Pons (tissue), 1 donor: ENCODE measurements around the gene SH2B2.
"Not testable (repeated sequence)": the region's sequence is repeated elsewhere in the genome, so short reads cannot be mapped to it uniquely, and the experiment has no call there.

Source experiments
- DNase-seq: peaks from one replicate; pipeline ENCODE4 v3.0.0-alpha.2; 2016; ENCODE audit warnings: low spot score

Gene SH2B2

DNA sequence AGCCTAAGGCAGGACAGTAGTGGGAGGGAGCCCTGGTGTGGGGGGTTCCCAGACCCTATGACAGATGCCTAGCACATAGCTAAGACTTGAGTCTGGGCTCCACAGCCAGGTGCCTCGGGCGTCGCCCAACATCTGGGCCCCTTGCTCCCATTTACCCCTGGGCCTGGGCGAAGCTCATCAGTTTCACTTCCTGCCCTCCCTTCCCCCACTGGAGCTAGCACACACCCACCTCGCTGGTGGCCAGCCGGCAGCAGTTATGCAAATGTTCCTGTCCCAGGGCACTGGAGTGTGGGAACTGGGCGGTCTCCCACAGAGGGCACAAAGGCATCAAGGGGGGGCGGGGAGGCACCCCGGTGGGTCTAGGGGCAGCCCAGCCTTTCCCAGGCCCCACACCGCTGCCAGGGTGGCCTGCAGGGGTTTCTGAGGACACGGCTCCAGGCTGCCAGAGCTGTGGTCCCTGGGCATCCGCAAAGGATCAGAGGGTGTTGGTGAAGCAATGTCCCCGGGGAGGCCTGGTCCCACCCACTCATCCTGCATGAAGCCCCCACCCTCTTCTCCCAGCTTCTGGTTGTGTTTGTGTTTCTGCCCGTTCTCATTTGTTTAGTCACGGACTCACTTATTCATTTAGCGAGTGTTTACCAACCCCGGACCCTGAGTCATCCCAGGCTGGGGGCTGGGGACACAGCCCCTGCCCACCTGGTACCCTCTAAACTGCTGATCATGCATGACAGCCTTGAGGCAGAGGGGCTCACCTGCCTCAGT, 20.4 kb downstream of the SH2B2 start:
- DNase-seq = peak; percentile 42

DNA sequence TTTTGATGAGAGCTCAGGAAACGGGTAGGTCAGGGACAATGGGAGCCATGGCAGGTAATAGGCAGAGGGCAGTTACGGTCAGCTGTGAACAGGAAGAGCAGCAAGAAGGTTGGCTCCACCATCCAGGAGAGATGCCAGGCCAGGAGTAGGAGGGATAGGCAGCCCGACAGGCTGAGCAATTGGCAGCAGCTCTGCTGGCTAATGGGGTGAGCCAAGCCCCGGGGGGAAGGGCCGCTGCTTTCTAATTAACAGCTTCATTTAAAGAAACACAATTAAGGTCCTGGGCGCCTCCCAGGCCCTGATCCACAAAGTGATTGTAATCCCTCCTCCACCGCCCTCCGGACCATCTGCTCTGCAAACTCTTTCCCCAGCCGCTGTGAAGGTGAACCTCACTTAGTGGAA, 23.7 kb downstream of the SH2B2 start:
- DNase-seq = peak; percentile 26

DNA sequence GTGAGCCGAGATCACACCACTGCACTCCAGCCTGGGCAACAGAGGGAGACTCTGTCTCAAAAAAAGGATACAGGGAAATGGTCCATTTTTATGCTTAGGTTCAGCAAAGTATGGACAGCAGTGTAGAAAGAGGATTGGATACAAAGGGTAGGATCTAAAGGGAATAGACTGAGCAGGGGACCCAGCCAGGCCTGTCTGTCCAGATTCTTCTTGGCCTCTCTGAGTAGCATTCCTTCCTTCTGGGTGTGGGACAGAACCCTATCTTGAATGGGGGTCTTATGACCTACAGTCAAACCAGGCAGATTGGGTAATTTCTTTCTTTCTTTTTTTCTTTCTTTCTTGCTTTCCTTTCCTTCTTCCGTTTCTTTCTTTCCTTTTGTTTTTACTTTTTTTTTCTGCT, 25.6 kb downstream of the SH2B2 start:
- DNase-seq = no peak

DNA sequence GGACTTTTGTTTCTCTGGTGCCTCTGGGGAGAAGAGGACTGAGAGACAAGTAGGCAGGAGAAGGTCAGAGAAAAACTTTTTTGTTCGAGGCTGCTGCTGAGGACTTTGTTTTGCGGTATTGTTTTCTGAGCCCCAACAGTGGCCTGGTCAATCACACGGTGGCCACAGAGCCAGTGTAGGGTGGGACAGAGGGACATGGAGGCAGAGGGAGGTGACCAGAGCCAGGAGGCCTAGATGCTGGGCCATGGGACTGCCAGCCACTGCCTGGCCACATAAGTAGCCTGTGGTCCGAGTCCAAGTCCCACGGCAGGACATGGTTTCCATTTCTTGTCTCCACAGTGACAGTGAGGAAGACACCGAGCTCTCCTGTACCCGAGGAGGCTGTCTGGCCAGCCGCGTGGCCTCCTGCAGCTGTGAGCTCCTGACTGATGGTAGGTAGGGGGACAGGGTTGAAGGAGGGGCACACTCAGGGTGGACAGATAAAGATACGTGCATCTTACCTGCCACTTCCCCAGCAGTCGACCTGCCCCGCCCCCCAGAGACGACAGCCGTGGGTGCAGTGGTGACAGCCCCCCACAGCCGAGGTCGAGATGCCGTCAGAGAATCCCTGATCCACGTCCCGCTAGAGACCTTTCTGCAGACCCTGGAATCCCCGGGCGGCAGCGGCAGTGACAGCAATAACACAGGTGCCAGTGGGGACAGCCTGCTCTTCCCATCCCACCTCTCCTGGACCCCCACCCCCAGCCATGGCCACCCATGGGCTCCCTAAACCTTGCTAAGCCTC, 27.5 kb downstream of the SH2B2 start:
- DNase-seq = no peak

DNA sequence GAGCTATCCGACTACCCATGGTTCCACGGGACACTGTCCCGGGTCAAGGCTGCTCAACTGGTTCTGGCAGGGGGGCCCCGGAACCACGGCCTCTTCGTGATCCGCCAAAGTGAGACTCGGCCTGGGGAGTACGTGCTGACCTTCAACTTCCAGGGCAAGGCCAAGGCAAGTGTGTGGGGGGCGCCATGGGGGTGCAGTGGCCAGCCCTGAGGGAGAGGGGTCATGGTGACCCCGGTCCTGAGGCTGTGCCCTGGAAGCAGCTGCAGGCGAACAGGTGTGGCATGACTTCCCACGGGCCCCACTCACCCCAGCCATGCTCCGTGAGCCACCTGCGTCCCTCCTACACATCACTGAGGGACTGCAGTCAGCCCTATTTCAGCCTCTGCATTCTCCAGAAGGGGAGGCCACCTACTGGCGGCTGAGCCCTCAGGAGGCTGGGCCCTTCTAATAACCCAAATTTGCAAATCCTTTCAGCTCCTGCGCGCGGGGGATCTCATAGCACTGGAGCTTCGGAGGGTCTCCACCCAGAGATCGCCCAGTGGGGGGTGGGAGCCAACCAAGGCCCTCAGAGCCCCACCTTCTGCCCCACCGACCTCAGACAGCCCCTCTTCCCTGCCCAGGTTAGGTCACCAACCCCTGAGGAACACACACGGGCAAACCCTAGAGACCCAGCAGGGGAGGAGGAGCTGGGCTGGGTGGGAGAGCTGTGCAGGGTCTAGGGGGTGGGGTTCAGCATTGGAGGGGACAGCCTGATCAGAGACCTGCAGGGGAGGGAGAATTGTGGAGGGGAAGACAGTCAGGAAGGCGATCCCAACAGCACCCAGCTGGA, 30.8 kb downstream of the SH2B2 start:
- DNase-seq = no peak

DNA sequence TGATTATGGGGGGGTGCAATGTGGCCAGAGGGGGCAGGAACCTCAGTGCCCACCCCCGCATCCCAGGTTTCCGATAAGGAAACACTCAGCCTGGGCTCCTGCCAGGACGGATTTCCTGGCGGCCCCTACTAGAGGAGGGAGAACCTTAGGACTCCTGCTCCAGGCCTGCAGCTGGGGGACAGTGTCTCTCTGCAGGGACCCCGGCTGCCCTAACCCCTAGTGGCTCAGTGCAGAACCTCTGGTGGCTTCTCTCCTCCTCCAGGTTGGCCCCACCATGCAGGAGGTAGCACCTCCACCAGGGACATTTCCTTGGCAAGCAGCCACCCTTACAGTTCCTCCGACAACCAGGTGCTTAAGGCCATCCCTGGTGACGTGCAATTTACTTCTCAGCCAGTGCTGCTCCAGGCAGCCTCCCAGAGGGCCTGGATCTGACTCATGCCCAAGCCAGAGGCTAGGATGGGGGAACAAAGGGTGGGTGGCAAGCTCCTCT, 31.9 kb downstream of the SH2B2 start:
- no peak for DNase-seq

DNA sequence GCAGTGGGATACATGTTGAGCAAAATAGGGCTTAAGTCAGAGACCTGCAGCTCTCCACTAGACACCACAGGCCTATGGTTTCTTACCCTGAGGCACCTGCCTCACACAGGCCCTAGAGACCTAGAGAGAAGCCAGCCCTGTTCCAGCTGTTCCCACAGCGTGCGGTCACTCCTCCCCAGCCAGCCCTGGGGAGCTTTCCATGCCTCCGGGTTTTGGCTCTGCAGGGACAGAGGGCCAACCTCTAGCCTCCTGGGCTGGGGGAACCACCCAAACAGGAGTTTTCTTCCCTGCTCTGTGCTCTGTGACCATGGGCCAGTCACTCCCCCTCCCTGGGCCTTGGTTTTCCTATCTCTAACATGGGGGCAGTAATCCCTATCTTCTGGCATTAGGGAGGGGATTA, 33.0 kb downstream of the SH2B2 start:
- DNase-seq = no peak

DNA sequence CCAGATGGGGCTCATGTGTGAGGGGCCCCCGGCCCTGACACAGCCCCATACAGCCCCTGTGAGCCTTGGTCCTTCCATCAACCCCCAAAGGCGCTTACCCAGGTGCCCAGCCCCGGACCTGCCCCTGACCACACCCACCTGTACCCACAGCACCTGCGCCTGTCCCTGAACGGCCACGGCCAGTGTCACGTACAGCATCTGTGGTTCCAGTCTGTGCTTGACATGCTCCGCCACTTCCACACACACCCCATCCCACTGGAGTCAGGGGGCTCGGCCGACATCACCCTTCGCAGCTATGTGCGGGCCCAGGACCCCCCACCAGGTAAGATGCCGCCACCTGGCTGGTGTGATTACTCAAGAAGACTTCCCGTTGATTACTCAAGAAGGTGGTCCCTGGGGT, 33.5 kb downstream of the SH2B2 start:
- DNase-seq = no peak

DNA sequence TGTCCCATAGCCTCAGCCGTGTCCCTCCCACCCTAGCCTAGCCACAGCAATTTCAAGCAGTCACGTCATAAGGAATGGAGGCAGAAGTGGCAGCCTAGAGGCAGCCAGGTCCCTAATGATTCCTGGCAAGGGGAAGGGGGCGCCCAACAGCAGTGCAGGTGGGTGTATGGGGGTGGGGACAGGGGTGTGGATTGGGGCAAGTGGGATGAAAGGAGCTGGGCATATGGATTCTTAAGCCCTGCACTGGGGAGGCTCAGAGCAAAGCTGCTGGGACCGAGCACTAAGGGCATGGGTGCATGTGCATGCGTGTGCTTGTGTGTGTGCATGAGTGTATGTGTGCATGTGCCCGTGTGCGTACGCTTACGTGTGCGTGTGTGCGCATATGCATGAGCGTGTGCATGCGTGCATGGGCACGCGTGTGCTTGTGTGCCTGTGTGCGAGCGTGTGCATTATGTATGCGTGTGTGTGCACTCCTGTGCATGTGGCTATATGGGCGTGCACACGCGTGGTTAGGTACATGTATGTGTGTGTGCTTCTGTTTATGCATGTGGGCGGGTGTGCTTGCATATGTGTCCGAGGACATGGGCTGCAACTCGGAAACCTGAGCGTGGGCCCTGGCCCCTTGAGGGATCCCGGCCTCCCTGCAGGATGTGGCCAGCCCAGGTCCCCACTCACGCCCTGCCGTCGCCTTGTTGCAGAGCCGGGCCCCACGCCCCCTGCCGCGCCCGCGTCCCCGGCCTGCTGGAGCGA, 34.1 kb downstream of the SH2B2 start:
- DNase-seq = no peak

DNA sequence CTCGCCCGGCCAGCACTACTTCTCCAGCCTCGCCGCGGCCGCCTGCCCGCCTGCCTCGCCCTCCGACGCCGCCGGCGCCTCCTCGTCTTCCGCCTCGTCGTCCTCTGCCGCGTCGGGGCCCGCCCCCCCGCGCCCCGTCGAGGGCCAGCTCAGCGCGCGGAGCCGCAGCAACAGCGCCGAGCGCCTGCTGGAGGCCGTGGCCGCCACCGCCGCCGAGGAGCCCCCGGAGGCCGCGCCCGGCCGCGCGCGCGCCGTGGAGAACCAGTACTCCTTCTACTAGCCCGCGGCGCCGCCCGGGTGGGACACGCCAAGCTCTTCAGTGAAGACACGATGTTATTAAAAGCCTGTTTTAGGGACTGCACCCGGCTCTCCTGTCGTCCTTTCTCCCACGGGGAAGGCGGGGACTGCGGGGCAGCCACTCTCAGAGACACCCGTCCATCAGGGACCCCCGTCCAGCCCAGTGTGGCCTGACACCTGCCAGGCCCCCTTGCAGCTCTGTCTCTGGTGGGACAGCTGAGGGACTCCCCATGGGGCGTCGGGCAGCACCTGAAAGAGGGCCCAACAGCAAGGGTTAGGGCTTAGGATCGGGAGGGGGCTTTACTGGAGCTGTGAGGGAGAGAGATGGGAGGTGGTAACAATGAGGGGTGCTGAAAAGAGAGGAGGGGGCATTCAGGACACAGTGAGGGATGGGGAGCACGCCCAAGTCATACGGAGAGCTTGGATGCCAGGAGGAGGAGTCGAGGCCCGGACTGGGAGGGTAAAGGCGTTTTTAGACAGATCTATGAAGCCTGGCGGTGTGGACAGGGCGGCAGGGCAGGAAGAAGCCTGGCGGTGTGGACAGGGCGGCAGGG, 34.9 kb downstream of the SH2B2 start:
- no peak for DNase-seq

DNA sequence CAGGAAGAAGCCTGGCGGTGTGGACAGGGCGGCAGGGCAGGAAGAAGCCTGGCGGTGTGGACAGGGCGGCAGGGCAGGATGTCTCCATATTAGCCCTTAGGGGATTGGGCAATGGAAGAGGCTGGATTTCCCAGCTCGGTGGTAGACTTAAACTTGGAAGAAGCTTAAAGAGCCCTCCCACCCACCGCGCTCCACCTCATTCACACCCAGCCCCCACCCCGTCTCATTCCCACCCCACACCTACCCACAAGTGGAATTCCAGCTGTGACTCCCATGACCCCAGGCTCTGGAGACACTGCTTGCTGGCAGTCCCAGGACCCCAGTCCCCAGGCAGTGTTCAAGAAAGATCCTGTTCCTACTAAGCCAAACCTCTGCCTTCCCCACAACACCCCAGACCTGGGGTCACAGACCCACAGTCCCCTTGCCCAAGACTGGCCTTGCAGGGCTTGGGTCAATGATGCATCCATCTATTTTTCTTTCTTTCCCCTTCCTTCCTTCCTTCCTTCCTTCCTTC, 35.6 kb downstream of the SH2B2 start:
- no peak for DNase-seq

DNA sequence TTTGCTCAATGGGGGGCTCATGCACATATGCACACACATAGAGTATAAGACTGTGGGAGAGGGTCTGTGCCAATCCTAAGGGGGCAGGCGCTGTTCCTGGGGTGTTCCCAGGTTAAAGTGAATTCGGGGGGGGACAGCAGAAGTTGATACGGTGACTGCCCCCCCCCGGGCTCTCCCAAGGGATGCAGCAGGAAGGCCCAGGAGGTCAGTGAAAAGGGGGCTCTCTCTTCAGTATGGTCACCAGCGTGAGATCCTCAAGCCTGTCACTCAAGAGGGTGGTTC, 37.2 kb downstream of the SH2B2 start:
- no peak for DNase-seq

DNA sequence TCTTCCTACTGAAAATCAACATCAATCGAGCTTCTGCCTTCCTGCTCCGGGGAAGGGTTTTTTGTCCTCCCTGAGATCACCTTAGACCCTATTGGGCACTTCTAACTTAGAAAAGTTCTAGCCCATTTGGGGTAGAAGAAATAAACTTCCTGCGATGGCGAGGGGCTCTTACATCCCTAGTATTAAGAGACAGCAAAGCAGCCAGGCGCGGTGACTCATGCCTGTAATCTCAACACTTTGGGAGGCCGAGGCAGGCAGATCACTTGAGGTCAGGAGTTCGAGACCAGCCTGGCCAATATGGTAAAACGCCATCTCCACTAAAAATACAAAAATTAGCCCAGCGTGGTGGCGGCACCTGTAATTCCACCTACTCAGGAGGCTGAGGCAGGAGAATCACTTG, 38.4 kb downstream of the SH2B2 start:
- DNase-seq = not testable (repeated sequence)

DNA sequence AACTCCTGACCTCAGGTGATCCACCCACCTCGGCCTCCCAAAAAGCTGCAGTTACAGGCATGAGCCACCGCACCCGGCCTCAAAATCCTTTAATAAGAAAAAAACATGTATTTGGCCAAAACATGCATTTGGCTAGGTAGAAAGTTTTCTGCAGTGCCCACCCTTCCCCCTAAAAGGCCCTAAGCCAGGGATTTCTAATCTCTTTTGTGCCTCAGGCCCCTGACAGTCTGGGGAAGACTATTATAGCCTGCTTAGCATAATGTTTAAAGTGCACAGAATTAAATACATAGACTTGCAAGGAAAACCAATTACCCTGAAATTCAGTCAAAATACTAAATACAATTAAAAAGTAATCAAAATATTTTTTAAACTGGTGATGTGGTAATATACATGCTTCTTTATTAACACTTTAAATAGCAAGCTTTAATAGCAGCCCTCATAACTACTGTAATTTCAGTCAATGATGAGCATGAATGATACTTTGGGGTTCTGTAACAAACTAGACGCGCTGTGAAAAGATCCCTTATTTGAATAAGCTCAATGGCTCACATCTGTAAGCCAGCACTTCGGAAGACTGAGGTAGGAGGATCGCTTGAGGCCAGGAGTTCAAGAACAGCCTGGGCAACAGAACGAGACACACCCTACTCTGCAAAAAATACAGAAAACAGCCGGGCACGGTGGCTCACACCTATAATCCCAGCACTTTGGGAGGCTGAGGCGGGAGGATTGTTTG, 39.7 kb downstream of the SH2B2 start:
- DNase-seq = no peak

DNA sequence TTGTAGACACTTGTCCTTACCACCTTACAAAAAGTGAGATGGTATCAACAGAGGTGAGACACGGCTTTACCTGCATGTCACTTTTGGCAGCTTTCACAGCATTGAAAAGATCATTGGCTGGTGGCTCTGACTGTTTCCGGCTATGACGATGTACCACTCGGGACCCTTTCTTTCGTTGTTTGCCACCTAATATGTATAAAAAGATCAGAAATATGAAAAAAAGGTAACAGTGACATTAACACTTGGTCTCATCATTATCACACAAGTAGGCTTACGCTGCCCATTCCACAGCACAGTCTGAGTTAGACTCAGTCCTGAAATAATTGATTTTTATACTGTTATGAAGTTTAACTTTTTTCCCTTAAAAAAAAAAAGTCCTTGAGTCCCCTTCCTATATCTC, 40.5 kb downstream of the SH2B2 start:
- DNase-seq = not testable (repeated sequence)

DNA sequence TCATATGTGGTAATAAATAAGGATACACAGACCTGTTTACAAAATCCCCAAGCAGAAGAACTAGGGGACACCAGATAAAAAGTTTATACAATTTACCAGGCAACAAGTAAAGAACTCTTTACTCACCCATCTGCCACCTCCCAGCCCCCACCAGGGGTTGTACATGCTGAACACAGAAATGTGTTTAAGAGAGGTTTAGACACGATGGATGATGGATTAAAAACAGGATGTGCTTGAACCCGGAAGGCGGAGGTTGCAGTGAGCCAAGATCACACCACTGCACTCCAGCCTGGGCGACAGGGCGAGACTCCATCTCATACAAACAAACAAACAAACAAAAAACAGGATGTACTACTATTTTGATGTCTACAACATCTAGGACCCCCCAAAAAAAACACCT, 42.2 kb downstream of the SH2B2 start:
- DNase-seq = not testable (repeated sequence)

DNA sequence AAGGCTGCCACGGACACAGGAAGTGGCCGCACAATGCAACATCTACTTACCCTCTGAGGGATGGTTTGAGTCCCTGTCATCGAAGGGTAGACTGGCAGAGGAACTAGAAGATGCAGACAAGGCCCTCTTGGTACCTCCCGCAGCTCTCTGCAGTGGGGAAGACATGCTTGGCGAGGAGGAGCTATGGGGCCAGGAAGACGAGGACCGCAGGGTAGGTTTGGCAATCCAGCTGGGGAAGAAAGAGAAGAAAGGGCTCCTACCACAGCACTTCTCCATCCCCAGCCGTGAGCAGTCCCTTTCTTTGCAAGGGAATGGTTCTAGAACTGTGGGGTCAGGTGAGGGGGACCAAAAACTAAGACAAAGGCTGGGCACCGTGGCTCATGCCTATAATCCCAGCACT, 42.7 kb downstream of the SH2B2 start:
- DNase-seq = not testable (repeated sequence)

DNA sequence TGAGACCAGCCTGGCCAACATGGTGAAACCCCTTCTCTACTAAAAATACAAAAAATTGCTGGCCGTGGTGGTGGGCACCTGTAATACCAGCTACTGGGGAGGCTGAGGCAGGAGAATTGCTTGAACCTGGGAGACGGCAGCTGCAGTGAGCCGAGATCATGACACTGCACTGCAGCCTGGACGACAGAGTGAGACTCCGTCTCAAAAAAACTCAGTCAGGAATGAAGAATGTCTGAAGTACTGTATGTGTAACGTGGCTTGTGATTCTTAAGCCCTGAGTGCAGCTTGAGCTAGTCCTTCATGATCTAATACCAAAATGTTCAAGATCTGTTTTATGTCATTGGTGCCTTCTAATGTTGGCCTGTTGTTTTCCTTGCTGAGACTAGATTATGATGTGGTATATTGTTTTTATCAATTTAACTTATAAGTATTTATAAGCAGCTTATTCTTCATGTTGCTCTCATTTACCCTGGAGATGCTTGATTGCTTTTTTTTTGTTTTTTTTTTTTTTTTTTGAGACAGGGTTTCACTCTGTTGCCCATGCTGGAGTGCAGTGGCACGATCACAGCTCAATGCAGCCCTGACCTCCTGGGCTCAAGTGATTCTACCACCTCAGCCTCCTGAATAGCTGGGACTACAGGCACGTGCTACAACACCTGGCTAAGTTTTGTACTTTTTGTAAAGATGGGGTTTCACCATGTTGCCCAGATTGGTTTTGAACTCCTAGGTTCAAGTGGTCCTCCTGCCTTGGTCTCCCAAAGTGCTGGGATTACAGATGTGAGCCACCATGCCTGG, 44.2 kb downstream of the SH2B2 start:
- not testable (repeated sequence) for DNase-seq

DNA sequence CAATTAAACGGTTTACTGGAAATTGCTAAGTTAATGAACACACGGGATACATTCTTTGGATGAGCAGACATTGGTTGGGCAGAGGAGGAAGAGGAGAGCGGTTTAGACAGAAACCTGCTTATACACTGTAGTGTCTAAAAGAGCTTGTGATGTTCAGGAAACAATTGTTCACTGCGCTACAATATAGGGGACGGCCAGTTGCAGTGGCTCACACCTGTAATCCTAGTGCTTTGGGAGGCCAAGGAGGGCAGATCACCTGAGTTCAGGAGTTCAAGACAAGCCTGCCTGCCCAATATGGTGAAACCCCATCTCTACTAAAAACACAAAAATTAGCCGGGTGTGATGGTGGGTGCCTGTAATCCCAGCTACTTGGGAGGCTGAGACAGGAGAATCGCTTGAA, 48.9 kb downstream of the SH2B2 start:
- DNase-seq = not testable (repeated sequence)
